Measurements from ENCODE around the gene DPYSL4.
"Not testable (repeated sequence)": the region's sequence is repeated elsewhere in the genome, so short reads cannot be mapped to it uniquely, and the experiment has no call there.

DPYSL4 gene

GRCh38 chr10:132207536-132208461 is 21.1 kb downstream of the DPYSL4 start:
- DNase-seq (ENCODE audit: low read depth) = no peak

GRCh38 chr10:132208462-132209050 is 21.8 kb downstream of the DPYSL4 start:
- no peak for DNase-seq (ENCODE audit: low read depth)

DNA sequence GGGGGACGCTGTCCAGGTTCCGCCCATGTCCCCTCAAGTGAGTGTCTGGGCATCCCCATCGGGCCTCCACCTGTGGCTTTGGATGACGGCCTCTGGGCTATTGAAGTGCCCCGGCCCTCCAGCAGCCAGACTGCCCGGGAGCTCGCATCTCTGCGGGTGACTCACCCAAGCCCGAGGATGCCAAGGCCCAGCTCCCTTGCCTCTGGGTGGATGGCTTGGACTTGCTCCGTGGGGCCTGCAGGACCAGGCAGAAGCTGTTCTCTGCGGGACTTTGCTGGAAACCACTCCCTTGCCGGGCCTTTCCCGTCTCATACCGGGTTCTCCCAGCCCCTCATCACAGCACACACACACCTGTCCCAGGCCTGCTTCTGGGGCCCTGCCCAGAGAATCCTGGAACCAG is 22.4 kb downstream of the DPYSL4 start:
- DNase-seq (ENCODE audit: low read depth) = peak; percentile 10

- no peak for DNase-seq (ENCODE audit: low read depth)
Measured at GRCh38 chr10:132209978-132210530, 23.3 kb downstream of the DPYSL4 start.

DNA sequence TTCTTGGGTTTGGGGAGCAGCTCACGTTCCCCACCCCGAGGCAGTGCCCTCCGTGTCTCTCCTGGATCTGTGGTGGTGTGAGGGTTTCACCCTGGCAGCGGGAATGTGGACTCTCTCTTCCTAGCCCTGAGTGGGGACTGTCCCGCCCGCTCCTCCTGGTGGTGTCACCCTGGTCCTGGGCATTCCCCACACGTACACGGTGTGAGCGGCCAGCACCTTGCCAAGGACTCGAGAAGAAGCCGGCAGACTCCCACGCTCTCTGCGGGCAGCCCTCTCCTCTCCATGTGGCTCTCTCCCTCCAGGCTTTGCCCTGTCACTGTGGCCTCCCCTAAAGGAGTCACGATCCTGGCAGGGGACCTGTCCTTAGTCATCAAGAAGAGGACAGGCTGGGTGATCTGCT is 24.0 kb downstream of the DPYSL4 start:
- no peak for DNase-seq (ENCODE audit: low read depth)

- no peak for DNase-seq (ENCODE audit: low read depth)
Measured at GRCh38 chr10:132211246-132211645, 24.5 kb downstream of the DPYSL4 start.

- DNase-seq (ENCODE audit: low read depth) = no peak
Measured at GRCh38 chr10:132212816-132213215, 26.1 kb downstream of the DPYSL4 start.

DNA sequence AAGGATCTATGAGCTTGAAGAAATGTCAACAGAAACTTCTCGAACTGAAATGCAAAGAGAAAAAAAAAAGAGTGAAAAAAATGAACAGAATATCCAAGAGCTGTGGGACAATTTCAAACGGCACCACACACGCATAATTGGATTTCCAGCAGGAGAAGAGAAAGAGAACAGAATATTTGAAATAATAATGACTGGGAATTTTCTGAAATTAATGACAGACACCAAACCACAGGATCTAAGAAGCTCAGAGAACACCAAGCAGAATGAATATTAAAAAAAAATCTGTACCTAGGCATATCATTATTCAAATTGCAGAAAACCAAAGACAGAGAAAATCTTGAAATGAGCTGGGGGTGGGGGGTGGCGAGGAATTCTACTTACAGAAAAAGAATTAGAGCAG is 27.2 kb downstream of the DPYSL4 start:
- DNase-seq (ENCODE audit: low read depth) = no peak

GRCh38 chr10:132216441-132216840 is 29.7 kb downstream of the DPYSL4 start:
- not testable (repeated sequence) for DNase-seq (ENCODE audit: low read depth)

DNA sequence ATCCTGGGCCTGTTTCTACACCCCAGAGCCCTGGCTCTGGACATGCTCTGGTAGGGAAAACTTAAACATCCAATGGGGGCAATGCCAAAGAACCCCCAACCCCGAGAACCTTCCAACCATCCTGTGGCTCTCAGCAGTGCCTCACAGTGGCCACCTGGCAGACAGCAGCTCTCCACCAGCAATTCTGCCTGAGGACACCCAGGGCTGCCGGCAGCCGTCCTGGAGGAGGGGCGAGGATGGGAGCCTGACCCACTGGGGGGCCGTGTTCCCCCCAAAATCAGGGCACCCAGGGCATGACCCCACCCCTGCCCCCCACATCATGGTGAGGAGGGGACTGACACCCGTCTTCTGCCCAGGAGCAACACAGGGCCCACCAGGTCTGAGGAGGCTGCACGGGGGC is 32.7 kb downstream of the DPYSL4 start:
- DNase-seq (ENCODE audit: low read depth) = no peak

- DNase-seq (ENCODE audit: low read depth) = no peak
Measured at GRCh38 chr10:132220061-132220460, 33.3 kb downstream of the DPYSL4 start.

DNA sequence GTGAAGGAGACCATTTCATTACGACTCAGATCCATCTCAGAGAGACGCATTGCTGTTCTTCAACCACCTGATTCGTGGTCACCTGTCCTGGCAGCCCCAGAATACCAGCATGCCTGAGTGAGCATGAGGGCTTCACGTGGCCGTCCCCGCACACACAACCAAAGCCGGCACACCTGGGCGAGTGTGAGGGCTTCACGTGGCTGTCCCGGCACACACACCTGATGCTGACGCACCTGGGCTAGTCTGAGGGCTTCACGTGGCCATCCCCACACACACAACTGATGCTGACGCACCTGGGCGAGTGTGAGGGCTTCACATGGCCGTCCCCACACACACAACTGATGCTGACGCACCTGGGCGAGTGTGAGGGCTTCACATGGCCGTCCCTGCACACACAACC is 34.2 kb downstream of the DPYSL4 start:
- DNase-seq (ENCODE audit: low read depth) = not testable (repeated sequence)

DNA sequence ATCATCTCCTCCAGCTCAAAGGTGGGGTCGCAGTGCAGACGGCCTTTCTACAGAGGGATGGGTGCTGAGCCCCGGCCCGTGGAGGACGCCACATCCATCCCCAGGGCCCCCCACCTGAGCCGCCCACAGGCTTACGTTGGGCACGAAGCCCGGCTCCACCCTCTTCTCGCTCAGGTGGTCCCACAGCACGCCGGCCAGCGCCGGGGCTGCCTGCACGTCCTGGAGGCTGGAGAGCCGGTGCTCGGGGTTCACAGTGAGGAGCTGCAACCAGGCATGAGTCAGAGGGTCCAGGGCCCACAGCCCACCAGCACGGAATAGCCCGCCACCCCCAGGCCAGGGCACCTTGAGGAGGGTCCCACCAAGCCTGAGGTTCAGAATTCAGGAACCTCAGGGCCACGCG is 36.0 kb downstream of the DPYSL4 start:
- DNase-seq (ENCODE audit: low read depth) = no peak

GRCh38 chr10:132223156-132223590 is 36.4 kb downstream of the DPYSL4 start:
- DNase-seq (ENCODE audit: low read depth) = peak; percentile 79

DNA sequence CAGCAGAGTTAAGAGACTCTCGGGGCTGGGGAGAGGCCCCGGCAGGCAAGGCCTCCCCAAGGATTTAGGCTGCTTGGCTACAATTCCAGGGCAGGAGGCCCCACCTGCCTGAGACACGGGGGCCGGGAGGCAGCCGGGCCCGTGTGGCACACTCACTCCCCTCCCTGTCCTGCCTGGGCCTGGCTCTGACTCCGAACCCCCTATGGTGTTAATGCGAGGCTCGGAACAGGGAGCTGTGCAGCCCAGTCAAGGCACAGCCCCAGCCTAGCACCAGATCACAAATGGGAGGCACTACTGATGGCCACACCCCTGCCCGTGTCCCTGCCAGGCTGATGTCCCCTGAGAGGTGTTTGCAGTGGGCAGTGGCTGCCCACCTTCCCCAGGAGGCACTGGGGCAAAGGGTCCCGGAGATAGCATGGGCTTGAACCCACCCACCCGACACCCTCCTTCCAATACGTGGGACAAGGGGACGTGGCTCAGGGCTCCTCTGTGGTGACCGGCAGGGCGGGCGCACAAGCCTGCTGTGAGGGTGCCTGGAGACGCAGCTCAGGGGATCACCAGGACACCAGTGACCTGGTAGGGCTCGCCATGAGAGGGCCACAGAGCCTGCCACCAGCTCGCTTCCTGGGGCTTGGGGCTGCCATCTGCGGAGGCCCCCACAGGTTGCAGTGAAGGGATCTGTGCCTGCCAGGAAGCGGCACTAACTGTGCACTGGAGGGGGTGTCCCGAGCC is 37.0 kb downstream of the DPYSL4 start:
- no peak for DNase-seq (ENCODE audit: low read depth)

DNA sequence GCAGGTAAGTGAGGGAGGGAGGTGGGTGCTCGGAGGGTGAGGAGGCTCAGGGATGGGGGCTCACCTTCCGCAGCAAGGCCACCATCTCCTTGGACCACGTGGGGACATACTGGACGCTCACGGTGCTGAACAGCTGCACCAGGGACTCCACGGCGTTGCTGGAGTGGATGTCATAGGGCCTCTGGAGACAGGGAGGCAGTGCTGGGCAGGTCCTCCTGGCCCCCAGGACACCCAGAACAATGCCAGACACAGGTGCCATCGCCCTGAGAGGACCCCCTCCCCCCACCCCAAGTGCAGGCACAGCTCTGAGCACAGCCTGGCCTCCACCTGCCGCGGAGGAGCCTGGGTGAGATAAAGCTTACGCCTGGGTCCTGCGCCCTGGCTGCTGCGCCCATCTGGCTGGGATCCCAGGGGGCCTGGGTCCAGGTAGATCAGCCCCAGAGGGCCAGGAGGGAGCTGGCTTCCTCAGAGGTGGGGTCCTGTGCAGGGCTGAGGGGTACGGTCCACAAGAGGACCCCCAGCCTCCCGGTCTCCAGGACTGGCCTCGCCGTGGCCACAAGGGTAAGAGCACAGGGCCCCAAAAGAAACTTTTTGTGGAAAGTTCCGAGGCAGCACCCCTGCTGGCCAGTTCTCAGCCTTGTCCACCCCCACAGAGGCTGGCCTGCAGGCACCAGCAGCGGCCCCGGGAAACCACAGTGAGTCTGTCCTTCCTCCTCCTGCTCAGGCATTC is 37.8 kb downstream of the DPYSL4 start:
- no peak for DNase-seq (ENCODE audit: low read depth)

- no peak for DNase-seq (ENCODE audit: low read depth)
Measured at GRCh38 chr10:132225073-132225848, 38.5 kb downstream of the DPYSL4 start.

- no peak for DNase-seq (ENCODE audit: low read depth)
Measured at GRCh38 chr10:132225849-132226205, 39.1 kb downstream of the DPYSL4 start.

DNA sequence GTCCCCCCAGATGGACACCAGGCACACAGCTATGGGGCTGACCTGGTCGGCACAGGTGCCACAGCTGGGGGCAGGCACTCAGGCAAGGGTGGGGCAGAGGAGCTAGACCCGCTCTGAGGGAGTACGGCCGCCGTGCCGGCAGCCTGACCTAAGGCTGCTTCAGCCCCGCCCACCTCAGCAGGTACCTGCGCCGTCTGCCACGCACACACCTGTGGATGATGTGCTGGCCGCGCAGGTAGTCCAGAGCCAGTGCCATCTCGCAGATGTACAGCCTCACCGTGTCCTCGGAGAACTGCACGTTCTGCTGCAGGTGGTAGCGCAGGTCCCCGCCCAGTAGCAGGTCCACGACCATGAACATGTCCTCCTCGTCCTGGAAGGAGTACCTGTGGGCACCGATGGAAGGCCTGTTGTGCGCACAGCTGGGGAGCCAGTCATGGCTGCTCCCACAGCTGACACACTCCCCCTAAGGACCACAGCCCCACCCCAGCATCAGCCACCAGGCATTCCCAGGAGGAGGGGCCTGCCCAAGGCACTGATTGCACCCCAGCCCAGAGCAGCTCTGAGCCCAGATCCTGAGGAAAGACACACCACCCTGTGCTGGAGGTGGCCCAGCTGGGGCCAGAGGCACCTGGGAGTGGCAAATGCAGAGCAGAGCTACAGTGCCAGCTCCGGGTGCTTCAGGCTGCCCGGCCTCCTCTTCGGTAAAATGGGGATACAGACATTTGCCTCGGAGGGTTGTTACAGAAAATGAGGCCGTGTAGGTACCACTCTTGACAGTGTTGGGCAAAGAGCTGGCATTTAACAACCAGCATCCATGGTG is 40.0 kb downstream of the DPYSL4 start:
- no peak for DNase-seq (ENCODE audit: low read depth)

DNA sequence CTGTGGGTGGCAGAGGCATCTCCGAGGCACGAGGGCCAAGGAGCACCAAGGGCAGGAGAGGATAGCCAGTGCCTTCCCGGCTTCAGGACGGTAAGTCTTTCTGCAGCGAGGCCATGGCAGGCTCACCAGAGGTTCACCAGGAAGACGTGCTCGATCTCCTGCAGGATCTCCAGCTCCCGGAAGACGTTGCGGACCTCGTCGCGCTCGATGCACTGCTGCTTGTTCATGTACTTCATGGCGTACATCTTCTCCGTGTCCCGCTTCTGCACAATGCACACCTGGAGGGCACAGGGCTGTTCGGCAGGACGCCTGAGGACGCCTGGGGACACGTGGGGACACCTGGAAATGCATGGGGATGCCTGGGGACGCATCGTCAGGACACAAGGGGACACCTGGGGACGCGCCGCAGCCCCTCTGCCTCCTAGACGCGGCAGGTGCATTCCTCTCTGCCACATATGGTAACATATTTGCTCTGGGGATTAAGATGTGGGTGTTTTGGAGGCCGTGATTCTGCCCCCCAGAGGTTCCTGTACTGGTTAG is 41.2 kb downstream of the DPYSL4 start:
- no peak for DNase-seq (ENCODE audit: low read depth)
